HG02840 (cell line): ENCODE measurements around the gene PSMG1.

Experiments used
- ATAC-seq: cut with Tn5 transposase; IDR thresholded peaks from one replicate; pipeline ENCODE4 v1.9.1; 2021; ENCODE audit warnings: mild to moderate bottlenecking, moderate library complexity, moderate number of reproducible peaks; ENCODE audit not compliant: unreplicated experiment, low FRiP score

PSMG1 gene

DNA sequence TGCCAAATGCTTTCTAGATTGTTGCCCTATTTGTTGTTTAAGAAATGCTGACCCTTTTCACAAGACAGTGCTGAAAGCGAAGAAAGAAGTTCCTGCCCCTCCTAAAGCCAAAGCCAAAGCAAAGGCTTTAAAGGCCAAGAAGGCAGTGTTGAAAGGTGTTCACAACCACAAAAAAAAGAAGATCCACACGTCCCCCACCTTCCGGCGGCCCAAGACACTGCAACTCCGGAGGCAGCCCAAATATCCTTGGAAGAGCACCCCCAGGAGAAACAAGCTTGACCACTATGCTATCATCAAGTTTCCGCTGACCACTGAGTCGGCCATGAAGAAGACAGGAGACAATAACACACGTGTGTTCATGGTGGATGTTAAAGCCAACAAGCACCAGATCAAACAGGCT lies 55.7 kb downstream of the PSMG1 start:
- ATAC-seq: no peak

DNA sequence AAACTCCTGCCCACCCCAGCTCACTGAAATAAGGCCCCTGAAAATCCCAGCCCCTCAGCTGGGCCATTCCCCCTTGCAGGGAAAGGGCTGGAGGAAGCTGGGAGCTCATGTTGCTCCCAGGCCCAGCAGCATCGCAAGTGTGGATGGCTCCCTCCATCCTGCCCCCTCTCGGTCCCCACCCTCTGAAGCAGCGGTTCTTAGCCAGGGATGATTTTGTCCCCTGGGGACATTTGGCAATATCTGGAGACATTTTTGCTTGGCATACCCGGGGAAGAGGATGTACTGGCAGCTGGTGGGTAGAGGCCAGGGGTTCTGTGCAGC lies 56.8 kb downstream of the PSMG1 start:
- ATAC-seq: no peak

- ATAC-seq: no peak
Observed at GRCh38 chr21:39125752-39126485, 57.3 kb downstream of the PSMG1 start.
